Activated CD8-positive, alpha-beta T cell treated with anti-CD3 and anti-CD28 coated beads for 36 hours (primary cell): ENCODE measurements around the gene ZNRF2. TPM values are rescaled to one million over a fixed set of nuclear protein-coding genes. Genes with fewer than 3 reads are reported as not detected.

Experiments used
- ATAC-seq: fragments of 200-7000 bp; cut with Tn5 transposase; one replicate; pipeline ENCODE4 v1.10.0; 2021; ENCODE audit warnings: mild to moderate bottlenecking, moderate library complexity
- CTCF ChIA-PET: fragments of 350-600 bp; sonication (Branson Sonifier 250); formaldehyde crosslinking; loops from one replicate; lab custom pipeline; 2021; ENCODE audit warnings: antibody characterized with exemption; lab: Charles Lee
- POLR2A ChIA-PET: fragments of 350-600 bp; sonication (Branson Sonifier 250); formaldehyde crosslinking; loops from one replicate; lab custom pipeline; 2021; ENCODE audit warnings: antibody characterized with exemption; lab: Charles Lee
- DNase-seq: peaks from one replicate; pipeline ENCODE4 v3.0.0-alpha.2; 2020
- H3K27ac Mint-ChIP-seq: one replicate; pipeline ENCODE4 v1.8.0; 2021; ENCODE audit warnings: mild to moderate bottlenecking, mixed read lengths
- H3K27me3 Mint-ChIP-seq: one replicate; pipeline ENCODE4 v1.8.0; 2021; ENCODE audit warnings: mixed read lengths
- H3K36me3 Mint-ChIP-seq: one replicate; pipeline ENCODE4 v1.8.0; 2021; ENCODE audit warnings: low read depth, mixed read lengths
- H3K4me1 Mint-ChIP-seq: one replicate; pipeline ENCODE4 v1.8.0; 2021; ENCODE audit warnings: low read depth, mixed read lengths
- H3K4me3 Mint-ChIP-seq: one replicate; pipeline ENCODE4 v1.8.0; 2021; ENCODE audit warnings: mild to moderate bottlenecking, moderate library complexity, mixed read lengths
- H3K9me3 Mint-ChIP-seq: one replicate; pipeline ENCODE4 v1.8.0; 2021; ENCODE audit warnings: mixed read lengths
- intact Hi-C: fragments of 100-400 bp; cut with micrococcal nuclease; formaldehyde crosslinking; loops from one replicate; pipeline ENCODE4 v1.10.0; 2022
- microRNA-seq: library from miRNA; unstranded; fragments of <30 nt; microRNA quantifications from one replicate; pipeline ENCODE4 v1.2.0, GENCODE V29; 2022; ENCODE audit warnings: borderline microRNAs expressed, borderline replicate concordance
- total RNA-seq, 2 experiments: library from RNA; stranded (reverse); gene quantifications; one replicate each; pipeline ENCODE4 v1.2.3, GENCODE V29; 2021
- TF ChIP-seq, protein P1 (sequence below): fragments of 200-600 bp; IDR thresholded peaks from one replicate; pipeline ENCODE4 v1.8.0; 2022; ENCODE audit warnings: antibody characterized with exemption, mild to moderate bottlenecking

ZNRF2 gene
- total RNA-seq, 2 experiments from 2014 or later: 8.9 to 9.7 TPM

DNA sequence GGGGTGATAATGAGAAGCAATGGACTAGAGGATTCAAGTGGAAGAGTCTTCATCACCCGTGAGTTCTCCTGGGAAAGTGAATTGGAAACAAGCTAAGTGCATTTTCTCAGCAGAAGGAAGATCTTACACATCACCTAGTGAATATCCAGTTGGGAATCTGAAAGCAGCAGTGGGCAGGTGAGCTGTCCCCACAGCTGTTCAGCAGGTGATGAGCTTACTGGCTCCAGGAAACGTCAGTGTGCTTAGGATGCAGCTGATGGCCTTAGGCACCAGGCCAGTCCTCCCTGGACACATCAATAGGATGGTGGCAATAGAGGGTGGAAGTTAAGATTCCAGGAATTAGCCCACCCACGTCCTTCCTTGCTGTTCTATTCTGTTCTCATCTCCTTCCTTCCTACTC, 127.5 kb downstream of the ZNRF2 start:
- Mint-ChIP-seq H3K27ac (no peak overlapping the region), H3K9me3 (peaks cover 5% of the 10 kb centered on the region), H3K27me3 (no peaks in the 10 kb centered on the region), H3K4me3 (no peak overlapping the region), H3K4me1 (no peaks in the 10 kb centered on the region), H3K36me3 (no peaks in the 10 kb centered on the region)
- DNase-seq (no peak), ATAC-seq (no peak)
- intact Hi-C loops: loop anchor here (5.0 kb wide), 1 partner anchor 135 kb away; no protein-coding TSS in a partner anchor
- POLR2A ChIA-PET: no interaction called here
- CTCF ChIA-PET: interaction anchor here (0.6 to 2.3 kb wide), 4 partner anchors 11 to 350 kb away, joined by 3 to 6 read pairs (median 4); no protein-coding TSS in a partner anchor
- TF ChIP-seq, protein P1, sequence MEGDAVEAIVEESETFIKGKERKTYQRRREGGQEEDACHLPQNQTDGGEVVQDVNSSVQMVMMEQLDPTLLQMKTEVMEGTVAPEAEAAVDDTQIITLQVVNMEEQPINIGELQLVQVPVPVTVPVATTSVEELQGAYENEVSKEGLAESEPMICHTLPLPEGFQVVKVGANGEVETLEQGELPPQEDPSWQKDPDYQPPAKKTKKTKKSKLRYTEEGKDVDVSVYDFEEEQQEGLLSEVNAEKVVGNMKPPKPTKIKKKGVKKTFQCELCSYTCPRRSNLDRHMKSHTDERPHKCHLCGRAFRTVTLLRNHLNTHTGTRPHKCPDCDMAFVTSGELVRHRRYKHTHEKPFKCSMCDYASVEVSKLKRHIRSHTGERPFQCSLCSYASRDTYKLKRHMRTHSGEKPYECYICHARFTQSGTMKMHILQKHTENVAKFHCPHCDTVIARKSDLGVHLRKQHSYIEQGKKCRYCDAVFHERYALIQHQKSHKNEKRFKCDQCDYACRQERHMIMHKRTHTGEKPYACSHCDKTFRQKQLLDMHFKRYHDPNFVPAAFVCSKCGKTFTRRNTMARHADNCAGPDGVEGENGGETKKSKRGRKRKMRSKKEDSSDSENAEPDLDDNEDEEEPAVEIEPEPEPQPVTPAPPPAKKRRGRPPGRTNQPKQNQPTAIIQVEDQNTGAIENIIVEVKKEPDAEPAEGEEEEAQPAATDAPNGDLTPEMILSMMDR: no peak

- no peak overlapping the region for H3K4me3 Mint-ChIP-seq
- DNase-seq (peak; percentile 10), ATAC-seq (no peak)
- H3K36me3 Mint-ChIP-seq: no peaks in the 10 kb centered on the region
- POLR2A ChIA-PET: interaction anchor here (0.6 kb wide), 1 partner anchor 33 kb away, joined by 3 read pairs; no protein-coding TSS in a partner anchor
- no peak overlapping the region for H3K27ac Mint-ChIP-seq
- TF ChIP-seq, protein P1: no peak
- peaks cover 5% of the 10 kb centered on the region for H3K9me3 Mint-ChIP-seq
- CTCF ChIA-PET: interaction anchor here (0.6 to 2.3 kb wide), 8 partner anchors 10 to 264 kb away, joined by 3 to 9 read pairs (median 4); no protein-coding TSS in a partner anchor
- H3K27me3 Mint-ChIP-seq: no peaks in the 10 kb centered on the region
- H3K4me1 Mint-ChIP-seq: no peaks in the 10 kb centered on the region
- intact Hi-C loops: loop anchor here (5.0 kb wide), 1 partner anchor 136 kb away; no protein-coding TSS in a partner anchor
Measured at GRCh38 chr7:30412782-30413504, 128.5 kb downstream of the ZNRF2 start.

DNA sequence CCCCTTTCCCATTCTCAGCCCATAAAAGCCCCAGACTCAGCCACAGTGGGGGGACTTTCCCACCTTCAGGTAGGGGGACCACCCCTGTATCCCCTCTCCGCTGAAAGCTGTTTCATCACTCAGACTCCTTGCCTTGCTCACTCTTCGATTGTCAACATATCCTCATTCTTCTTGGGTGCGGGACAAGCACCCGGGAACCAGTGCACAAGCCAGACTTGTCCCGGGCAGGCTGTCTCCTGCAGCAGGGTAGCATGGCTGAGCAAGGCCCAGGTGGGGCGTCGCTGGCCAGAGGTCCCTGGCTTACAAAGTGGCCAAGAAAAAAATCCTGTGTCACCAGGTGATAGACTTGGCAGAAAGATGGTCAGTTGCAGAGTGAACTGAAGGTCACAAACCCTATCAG, 129.5 kb downstream of the ZNRF2 start:
- Mint-ChIP-seq H3K36me3 (no peaks in the 10 kb centered on the region), H3K27ac (no peak overlapping the region), H3K4me3 (no peak overlapping the region), H3K27me3 (no peaks in the 10 kb centered on the region), H3K9me3 (peaks cover 5% of the 10 kb centered on the region), H3K4me1 (no peaks in the 10 kb centered on the region)
- CTCF ChIA-PET: interaction anchor here (0.8 to 2.3 kb wide), 3 partner anchors 9 to 138 kb away, joined by 5 to 9 read pairs (median 6); no protein-coding TSS in a partner anchor
- ATAC-seq: no peak
- no peak for DNase-seq
- intact Hi-C loops: loop anchor here (5.0 kb wide), 1 partner anchor 137 kb away; no protein-coding TSS in a partner anchor
- POLR2A ChIA-PET: no interaction called here
- TF ChIP-seq, protein P1: no peak

Small RNA genes lying within 50 kb of the gene (microRNA-seq; reads per million reads assigned to microRNA genes)
- gene MIR550A1 (not detected), gene MIR550B1 (not detected)

Other genes with a start within 250 kb of the ZNRF2 start
- gene MTURN, start 149.6 kb upstream of the ZNRF2 start, total RNA-seq: 1 to 10 TPM; 3.2 to 3.3 TPM
- 10 to 100 TPM; 11.5 to 12.5 TPM for gene NOD1, start 194.2 kb downstream of the ZNRF2 start, total RNA-seq
- gene GGCT, start 220.2 kb downstream of the ZNRF2 start, total RNA-seq: 10 to 100 TPM; 78.6 to 78.7 TPM